Measurements from ENCODE around the gene PLS3. TPM values are rescaled to one million over a fixed set of nuclear protein-coding genes. Genes with fewer than 3 reads are reported as not detected.

Gene PLS3
- total and polyA plus RNA-seq, 2 of the 4 experiments (the other 2 are of a cell fraction) = 158 to 252 TPM

GRCh38 chrX:115652221-115652620 is 91.2 kb downstream of the PLS3 start:
- no peaks in the 10 kb centered on the region; a peak in 1 of 4 replicates for H3K79me1 ChIP-seq (ENCODE audit: low read depth in 1 of 2, low read length in 2 of 2)
- H3K23ac ChIP-seq (ENCODE audit: low read depth, low read length) = no peak overlapping the region
- no peak for DNase-seq
- H3K4ac ChIP-seq (ENCODE audit: low read depth, low read length) = no peak overlapping the region
- intact Hi-C loops (cut with micrococcal nuclease) (no loop called here), in situ Hi-C loops (cut with MboI; ENCODE audit: low sequenced_read_pairs) (no loop called here), dilution Hi-C loops (cut with HindIII; ENCODE audit: low sequenced_read_pairs, unreplicated experiment) (no loop called here)
- H3K36me3 ChIP-seq (ENCODE audit: control insufficient read depth, insufficient read depth, low read length) = peaks cover 6% of the 10 kb centered on the region
- no peak overlapping the region for H2BK20ac ChIP-seq (ENCODE audit: low read depth, low read length)
- ChIA-PET POLR2A (ENCODE audit: unreplicated experiment) (no interaction called here), CTCF (interaction anchor here (1.0 kb wide), 1 partner anchor 27 kb away, joined by 3 read pairs; no protein-coding TSS in a partner anchor)
- no peak overlapping the region for H2AFZ ChIP-seq (replicated peaks; ENCODE audit: low read length, poor library complexity)
- no peak overlapping the region for H2BK15ac ChIP-seq (ENCODE audit: low read depth, low read length)
- no peak overlapping the region for H2BK120ac ChIP-seq (ENCODE audit: low read depth, low read length)
- H4K8ac ChIP-seq (ENCODE audit: low read depth in 2 of 2, low read length in 2 of 2) = no peak overlapping the region
- no peak overlapping the region for H3K27ac ChIP-seq (ENCODE audit: insufficient read depth, low read length)
- no peak overlapping the region for H3K4me2 ChIP-seq (ENCODE audit: low read depth, low read length)
- no peak overlapping the region for H3K9ac ChIP-seq (ENCODE audit: low read depth, low read length)
- peaks cover 2% of the 10 kb centered on the region for H3K4me1 ChIP-seq (ENCODE audit: control insufficient read depth, insufficient read depth, low read length)
- 94% methylated on average over 3 of the region's 5 CpGs; no CpG with 5 or more reads in 1 of the 2 experiments for WGBS, 2 experiments (ENCODE audit: extremely low coverage in 2 of 2, insufficient read length in 1 of 2)
- no TSS peak for BruUV-seq (replicated peaks)
- H3K9me3 ChIP-seq (ENCODE audit: control insufficient read depth, insufficient read depth, low read length) = no peaks in the 10 kb centered on the region
- H3K27me3 ChIP-seq (ENCODE audit: control insufficient read depth, insufficient read depth, low read length) = peaks cover 8% of the 10 kb centered on the region
- no peak overlapping the region for H4K91ac ChIP-seq (ENCODE audit: insufficient read depth, low read depth, low read length)
- no peak overlapping the region for H3K18ac ChIP-seq (ENCODE audit: low read depth, low read length)
- TF ChIP-seq POLR2A (IDR thresholded peaks at IDR 0.05; ENCODE audit: low read depth, low read length) (no peak), MXI1 (IDR thresholded peaks at IDR 0.05; ENCODE audit: borderline replicate concordance, low read depth, low read length) (no peak), RAD21 (IDR thresholded peaks at IDR 0.05; ENCODE audit: low read length) (no peak), CEBPB (IDR thresholded peaks at IDR 0.05; ENCODE audit: low read depth, low read length) (no peak; the same call in 1 of the 2 replicates), USF2 (IDR thresholded peaks at IDR 0.05; ENCODE audit: low read depth, low read length) (no peak), CTCF (conservative IDR thresholded peaks at IDR 0.05; ENCODE audit: low read depth, low read length) (no peak), MAFK (IDR thresholded peaks at IDR 0.05; ENCODE audit: low read depth, low read length) (no peak)
- no peak overlapping the region for H3K56ac ChIP-seq (ENCODE audit: extremely low read depth, insufficient read depth, low read length)
- ATAC-seq (ENCODE audit: low read depth) = no peak
- H2BK5ac ChIP-seq (ENCODE audit: low read depth, low read length, poor library complexity, severe bottlenecking) = no peak overlapping the region
- no peak overlapping the region for H3K14ac ChIP-seq (replicated peaks; ENCODE audit: low read depth, low read length)
- H2AK9ac ChIP-seq (replicated peaks; ENCODE audit: low read depth, low read length, poor library complexity) = no peak overlapping the region
- no peak overlapping the region for H2AK5ac ChIP-seq (ENCODE audit: low read depth, low read length)
- no peaks in the 10 kb centered on the region for H4K20me1 ChIP-seq (ENCODE audit: insufficient read depth, low read length)
- H3K9me1 ChIP-seq (ENCODE audit: insufficient read depth, low read length) = no peaks in the 10 kb centered on the region
- no peak overlapping the region for H4K5ac ChIP-seq (ENCODE audit: low read depth, low read length)
- no peak overlapping the region for H3K4me3 ChIP-seq (ENCODE audit: insufficient read depth, low read depth, low read length)

Measured in IMR-90 (cell line).